Naive B cell (primary cell): Measurements from ENCODE around the gene DGCR2. TPM values are rescaled to one million over a fixed set of nuclear protein-coding genes. Genes with fewer than 3 reads are reported as not detected.
"Not testable (repeated sequence)": the region's sequence is repeated elsewhere in the genome, so short reads cannot be mapped to it uniquely, and the experiment has no call there.

ENCODE experiments used
- ATAC-seq, 2 donors: fragments of 150-1000 bp; cut with Tn5 transposase; 2 replicates each; pipeline ENCODE4 v1.10.0; 2021; ENCODE audit warnings: low read depth in 2 of 2, mild to moderate bottlenecking in 2 of 2, moderate library complexity in 2 of 2
- DNase-seq: peaks from one replicate; pipeline ENCODE4 v3.0.0; 2022
- H3K27ac Mint-ChIP-seq, 6 donors: one replicate each; pipeline ENCODE4 v1.8.0; 2020 to 2022; ENCODE audit warnings: mild to moderate bottlenecking in 6 of 6, mixed read lengths in 6 of 6, moderate library complexity in 5 of 6, inconsistent platforms in 2 of 6
- H3K27me3 Mint-ChIP-seq, 3 donors: one replicate each; pipeline ENCODE4 v1.8.0; 2021 to 2022; ENCODE audit warnings: mixed read lengths in 3 of 3, mild to moderate bottlenecking in 1 of 3
- H3K36me3 Mint-ChIP-seq, 2 donors: one replicate each; pipeline ENCODE4 v1.8.0; 2020 to 2022; ENCODE audit warnings: mixed read lengths in 2 of 2, inconsistent platforms in 1 of 2, mild to moderate bottlenecking in 1 of 2
- H3K4me1 Mint-ChIP-seq, 3 donors: one replicate each; pipeline ENCODE4 v1.8.0; 2020 to 2022; ENCODE audit warnings: mixed read lengths in 3 of 3, inconsistent platforms in 1 of 3, mild to moderate bottlenecking in 1 of 3, moderate library complexity in 1 of 3
- H3K4me3 Mint-ChIP-seq, 8 donors: one replicate each; pipeline ENCODE4 v1.8.0; 2020 to 2022; ENCODE audit warnings: mild to moderate bottlenecking in 8 of 8, mixed read lengths in 8 of 8, moderate library complexity in 8 of 8, inconsistent platforms in 2 of 8
- H3K9me3 Mint-ChIP-seq, 7 donors: one replicate each; pipeline ENCODE4 v1.8.0; 2020 to 2022; ENCODE audit warnings: mixed read lengths in 7 of 7, mild to moderate bottlenecking in 5 of 7, inconsistent platforms in 2 of 7, moderate library complexity in 1 of 7
- polyA plus RNA-seq, 6 donors: library from polyadenylated mRNA; unstranded; fragments of 300-500 nt; fragmentation: Illumina TruSeq; gene quantifications; one replicate each; pipeline ENCODE4 v1.2.3, GENCODE V29; 2021; ENCODE audit warnings: low read depth in 6 of 6

DGCR2 gene
- polyA plus RNA-seq, 6 donors from 2014 or later: 27.4 to 50.6 (median 32.8) TPM

GRCh38 chr22:19090183-19090582 lies 32.0 kb downstream of the DGCR2 start:
- Mint-ChIP-seq H3K27me3 (no peaks in the 10 kb centered on the region), H3K4me3 (no peak overlapping the region), H3K9me3 (no peaks in the 10 kb centered on the region), H3K4me1 (peaks cover 23 to 42% (median 25%) of the 10 kb centered on the region in 3 donors), H3K27ac (peak overlapping the region in 1 of 6 donors; percentile 91), H3K36me3 (peaks cover 8 to 22% of the 10 kb centered on the region in 2 donors)
- ATAC-seq: no peak
- no peak for DNase-seq

- Mint-ChIP-seq H3K27me3 (no peaks in the 10 kb centered on the region), H3K27ac (peak overlapping the region in 3 of 6 donors; percentile 28 to 64 (median 42))
Measured at GRCh38 chr22:19088866-19089595, 33.2 kb downstream of the DGCR2 start.

GRCh38 chr22:19086896-19087295 lies 35.3 kb downstream of the DGCR2 start:
- no peaks in the 10 kb centered on the region for H3K9me3 Mint-ChIP-seq
- no peaks in the 10 kb centered on the region for H3K27me3 Mint-ChIP-seq
- H3K4me1 Mint-ChIP-seq: peaks cover 22 to 40% (median 24%) of the 10 kb centered on the region in 3 donors

More at GRCh38 chr22:19088866-19089595, 33.2 kb downstream of the DGCR2 start:
- ATAC-seq: no peak
- H3K9me3 Mint-ChIP-seq: no peaks in the 10 kb centered on the region
- no peak overlapping the region for H3K4me3 Mint-ChIP-seq
- H3K36me3 Mint-ChIP-seq: peaks cover 8 to 22% of the 10 kb centered on the region in 2 donors
- no peak for DNase-seq
- H3K4me1 Mint-ChIP-seq: peaks cover 25 to 46% (median 28%) of the 10 kb centered on the region in 3 donors

GRCh38 chr22:19086417-19086816 lies 35.8 kb downstream of the DGCR2 start:
- no peak for DNase-seq
- Mint-ChIP-seq H3K27me3 (no peaks in the 10 kb centered on the region), H3K9me3 (no peaks in the 10 kb centered on the region)

More at GRCh38 chr22:19086896-19087295, 35.3 kb downstream of the DGCR2 start:
- no peak for DNase-seq
- H3K4me3 Mint-ChIP-seq: no peak overlapping the region
- ATAC-seq: no peak
- H3K27ac Mint-ChIP-seq: no peak overlapping the region
- H3K36me3 Mint-ChIP-seq: peaks cover 8 to 15% of the 10 kb centered on the region in 2 donors

GRCh38 chr22:19085233-19085718 lies 36.9 kb downstream of the DGCR2 start:
- peak overlapping the region in 4 of 6 donors; percentile 5 to 89 (median 34) for H3K27ac Mint-ChIP-seq
- ATAC-seq: peak; percentile 19 to 45
- H3K27me3 Mint-ChIP-seq: no peaks in the 10 kb centered on the region
- no peak for DNase-seq
- peaks cover 8 to 15% of the 10 kb centered on the region in 2 donors for H3K36me3 Mint-ChIP-seq
- H3K9me3 Mint-ChIP-seq: no peaks in the 10 kb centered on the region
- peaks cover 30 to 45% (median 30%) of the 10 kb centered on the region in 3 donors for H3K4me1 Mint-ChIP-seq
- H3K4me3 Mint-ChIP-seq: peak overlapping the region in 6 of 8 donors; percentile 39 to 83 (median 78)

More at GRCh38 chr22:19086417-19086816, 35.8 kb downstream of the DGCR2 start:
- ATAC-seq: no peak
- peaks cover 8 to 15% of the 10 kb centered on the region in 2 donors for H3K36me3 Mint-ChIP-seq
- peaks cover 22 to 39% (median 24%) of the 10 kb centered on the region in 3 donors for H3K4me1 Mint-ChIP-seq
- peak overlapping the region in 1 of 8 donors; percentile 57 for H3K4me3 Mint-ChIP-seq
- H3K27ac Mint-ChIP-seq: peak overlapping the region in 2 of 6 donors; percentile 18 to 27

- not testable (repeated sequence) for H3K4me3 Mint-ChIP-seq, DNase-seq, H3K9me3 Mint-ChIP-seq, H3K27me3 Mint-ChIP-seq, ATAC-seq
- Mint-ChIP-seq H3K4me1 (peaks cover 34 to 50% (median 34%) of the 10 kb centered on the region in 3 donors), H3K36me3 (peaks cover 13 to 15% of the 10 kb centered on the region in 2 donors), H3K27ac (peak overlapping the region in 1 of 6 donors; percentile 89)
Measured at GRCh38 chr22:19084586-19084985, 37.6 kb downstream of the DGCR2 start.

GRCh38 chr22:19084126-19084525 lies 38.1 kb downstream of the DGCR2 start:
- Mint-ChIP-seq H3K4me1 (peaks cover 33 to 50% (median 34%) of the 10 kb centered on the region in 3 donors), H3K36me3 (peaks cover 13% of the 10 kb centered on the region in 2 donors), H3K27ac (peak overlapping the region in 1 of 6 donors; percentile 32)
- not testable (repeated sequence) for ATAC-seq, H3K4me3 Mint-ChIP-seq, H3K27me3 Mint-ChIP-seq, DNase-seq, H3K9me3 Mint-ChIP-seq

- H3K4me1 Mint-ChIP-seq: peaks cover 28 to 44% (median 34%) of the 10 kb centered on the region in 3 donors
- no peaks in the 10 kb centered on the region for H3K9me3 Mint-ChIP-seq
- DNase-seq (no peak), ATAC-seq (no peak)
- H3K4me3 Mint-ChIP-seq: no peak overlapping the region
- no peaks in the 10 kb centered on the region for H3K27me3 Mint-ChIP-seq
- H3K36me3 Mint-ChIP-seq: peaks cover 0 to 16% of the 10 kb centered on the region in 2 donors
- peak overlapping the region in 1 of 6 donors; percentile 22 for H3K27ac Mint-ChIP-seq
Measured at GRCh38 chr22:19082793-19083192, 39.4 kb downstream of the DGCR2 start.

GRCh38 chr22:19082101-19082500 lies 40.1 kb downstream of the DGCR2 start:
- no peaks in the 10 kb centered on the region for H3K27me3 Mint-ChIP-seq
- H3K4me1 Mint-ChIP-seq: peaks cover 28 to 44% (median 34%) of the 10 kb centered on the region in 3 donors
- H3K4me3 Mint-ChIP-seq: peak overlapping the region in 1 of 8 donors; percentile 59
- H3K9me3 Mint-ChIP-seq: no peaks in the 10 kb centered on the region
- no peak overlapping the region for H3K27ac Mint-ChIP-seq
- H3K36me3 Mint-ChIP-seq: peaks cover 0 to 16% of the 10 kb centered on the region in 2 donors
- ATAC-seq (no peak), DNase-seq (no peak)

- Mint-ChIP-seq H3K4me3 (no peak overlapping the region), H3K9me3 (no peaks in the 10 kb centered on the region), H3K27me3 (no peaks in the 10 kb centered on the region), H3K27ac (no peak overlapping the region), H3K36me3 (peaks cover 0 to 16% of the 10 kb centered on the region in 2 donors), H3K4me1 (peaks cover 23 to 38% (median 28%) of the 10 kb centered on the region in 3 donors)
- ATAC-seq (no peak), DNase-seq (no peak)
Measured at GRCh38 chr22:19081351-19081750, 40.9 kb downstream of the DGCR2 start.

- no peak for DNase-seq
- H3K9me3 Mint-ChIP-seq: no peaks in the 10 kb centered on the region
- H3K4me3 Mint-ChIP-seq: no peak overlapping the region
- H3K4me1 Mint-ChIP-seq: peaks cover 21 to 35% (median 25%) of the 10 kb centered on the region in 3 donors
- H3K27ac Mint-ChIP-seq: no peak overlapping the region
- H3K27me3 Mint-ChIP-seq: no peaks in the 10 kb centered on the region
- H3K36me3 Mint-ChIP-seq: peaks cover 0 to 16% of the 10 kb centered on the region in 2 donors
- ATAC-seq: no peak
Measured at GRCh38 chr22:19080853-19081252, 41.4 kb downstream of the DGCR2 start.

- H3K4me3 Mint-ChIP-seq: no peak overlapping the region
- no peaks in the 10 kb centered on the region for H3K9me3 Mint-ChIP-seq
- peaks cover 0 to 12% of the 10 kb centered on the region in 2 donors for H3K36me3 Mint-ChIP-seq
- ATAC-seq: no peak
- H3K27ac Mint-ChIP-seq: peak overlapping the region in 2 of 6 donors; percentile 29 to 69
- H3K27me3 Mint-ChIP-seq: no peaks in the 10 kb centered on the region
- no peak for DNase-seq
- peaks cover 14 to 30% (median 15%) of the 10 kb centered on the region in 3 donors for H3K4me1 Mint-ChIP-seq
Measured at GRCh38 chr22:19079691-19080090, 42.5 kb downstream of the DGCR2 start.

- H3K36me3 Mint-ChIP-seq: peaks cover 0 to 30% of the 10 kb centered on the region in 2 donors
- no peaks in the 10 kb centered on the region for H3K27me3 Mint-ChIP-seq
- H3K4me3 Mint-ChIP-seq: no peak overlapping the region
- DNase-seq (no peak), ATAC-seq (no peak)
- no peak overlapping the region for H3K27ac Mint-ChIP-seq
- H3K9me3 Mint-ChIP-seq: no peaks in the 10 kb centered on the region
- peaks cover 17 to 29% (median 22%) of the 10 kb centered on the region in 3 donors for H3K4me1 Mint-ChIP-seq
Measured at GRCh38 chr22:19075404-19075803, 46.8 kb downstream of the DGCR2 start.
